Endometrium (tissue), 2 donors: ENCODE results near the gene NFAT5.
"Not testable (repeated sequence)": the region's sequence is repeated elsewhere in the genome, so short reads cannot be mapped to it uniquely, and the experiment has no call there.

ENCODE experiments used
- FAIRE-seq: peaks from 2 replicates; lab custom pipeline; 2012; peaks lifted over from hg19 to GRCh38; lab: Jason Lieb, UNC
- donor health status: control.
- donor health status: control.

Gene NFAT5

DNA sequence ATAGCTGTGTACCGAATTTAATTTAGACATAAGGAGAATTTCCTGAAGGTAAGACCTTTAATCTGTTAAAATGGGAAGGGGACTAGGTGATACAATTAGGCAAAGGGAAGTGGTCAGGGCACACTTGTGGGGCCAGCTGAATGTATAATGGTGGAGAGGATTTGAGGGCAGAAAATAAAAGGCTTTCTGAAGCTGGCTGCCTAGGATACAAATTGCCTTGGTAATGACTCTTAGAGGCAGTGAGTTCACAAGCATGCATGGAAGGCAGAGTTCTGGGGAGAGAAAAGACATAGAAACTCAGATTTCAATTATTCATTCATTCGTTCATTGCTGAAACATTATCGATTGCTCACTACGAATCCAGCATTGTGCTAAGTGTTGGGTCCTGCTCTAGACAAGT lies 12.4 kb upstream of the NFAT5 start:
- FAIRE-seq, result no peak

- no peak for FAIRE-seq
Observed at GRCh38 chr16:69554495-69554894, 11.3 kb upstream of the NFAT5 start.

GRCh38 chr16:69555437-69555836 lies 10.3 kb upstream of the NFAT5 start:
- no peak for FAIRE-seq

DNA sequence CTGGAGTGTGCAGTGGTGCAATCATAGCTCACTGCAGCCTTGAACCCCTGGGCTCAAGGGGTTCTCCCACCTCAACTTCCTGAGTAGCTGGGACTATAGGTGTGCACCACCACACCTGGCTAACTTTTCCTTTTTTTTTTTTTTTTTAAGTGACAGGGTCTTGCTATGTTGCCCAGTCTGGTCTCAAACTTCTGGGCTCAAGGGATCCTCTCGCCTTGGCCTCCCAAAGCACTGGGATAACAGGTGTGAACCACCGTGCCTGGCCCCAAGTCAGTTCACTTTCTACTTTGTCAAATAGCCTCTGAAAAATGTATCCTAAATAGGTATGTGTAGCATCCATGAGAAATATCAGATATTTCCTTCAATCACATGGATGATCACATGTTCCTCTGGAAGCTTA lies 9.9 kb upstream of the NFAT5 start:
- FAIRE-seq, result no peak

DNA sequence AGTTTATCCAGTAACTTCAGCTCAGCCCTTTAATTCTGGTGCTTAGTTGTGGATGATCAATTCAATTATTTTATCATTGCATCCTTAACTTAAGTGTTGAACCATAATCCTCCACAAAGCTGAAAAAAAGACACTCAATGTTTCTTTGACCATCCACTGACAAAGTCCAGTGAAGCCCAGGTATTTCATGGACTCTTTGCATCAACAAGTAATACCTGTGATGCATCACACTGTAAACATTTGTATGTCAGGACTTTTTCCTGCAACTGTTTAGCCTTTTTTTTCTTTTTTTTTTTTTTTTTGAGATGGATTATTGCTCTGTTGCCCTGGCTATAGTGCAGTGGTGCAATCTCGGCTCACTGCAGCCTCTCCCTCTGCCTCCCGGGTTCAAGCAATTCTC lies 6.6 kb upstream of the NFAT5 start:
- FAIRE-seq, result no peak

DNA sequence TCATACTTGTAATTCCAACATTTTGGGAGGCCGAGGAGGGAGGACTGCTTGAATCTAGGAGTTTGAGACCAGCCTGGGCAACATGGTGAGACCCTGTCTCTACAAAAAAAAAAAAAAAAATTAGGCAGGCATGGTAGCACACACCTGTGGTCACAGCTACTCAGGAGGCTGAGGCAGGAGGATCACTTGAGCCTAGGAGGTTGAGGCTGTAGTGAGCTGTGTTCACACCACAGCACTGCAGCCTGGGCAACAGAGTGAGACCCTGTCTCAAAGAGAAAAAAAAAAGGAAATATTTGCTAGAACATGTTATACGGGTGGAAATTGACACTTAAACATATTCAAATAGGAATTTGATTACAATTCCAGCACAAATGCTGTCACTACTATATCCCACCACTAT lies 4.4 kb upstream of the NFAT5 start:
- FAIRE-seq, result not testable (repeated sequence)

- no peak for FAIRE-seq
Observed at GRCh38 chr16:69561901-69562300, 3.9 kb upstream of the NFAT5 start.

DNA sequence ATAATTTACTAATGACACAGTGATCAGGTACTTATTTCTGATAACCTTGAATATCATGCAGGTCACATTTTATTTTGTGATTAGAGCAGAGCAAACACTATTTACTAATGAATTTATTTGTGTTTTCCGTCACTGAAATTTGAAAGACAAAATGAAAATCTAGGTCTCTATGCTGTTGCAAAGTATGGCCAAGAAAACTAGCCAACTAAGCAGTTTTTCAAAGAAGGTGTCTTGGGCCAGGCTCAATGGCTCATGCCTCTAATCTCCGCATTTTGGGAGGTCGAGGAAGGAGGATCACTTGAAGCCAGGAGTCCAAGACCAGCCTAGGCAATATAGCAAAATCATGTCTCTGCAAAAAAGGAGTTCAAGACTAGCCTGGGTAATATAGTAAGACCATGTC lies 3.0 kb upstream of the NFAT5 start:
- no peak for FAIRE-seq

- no peak for FAIRE-seq
Observed at GRCh38 chr16:69563605-69564580, 1.9 kb upstream of the NFAT5 start.

DNA sequence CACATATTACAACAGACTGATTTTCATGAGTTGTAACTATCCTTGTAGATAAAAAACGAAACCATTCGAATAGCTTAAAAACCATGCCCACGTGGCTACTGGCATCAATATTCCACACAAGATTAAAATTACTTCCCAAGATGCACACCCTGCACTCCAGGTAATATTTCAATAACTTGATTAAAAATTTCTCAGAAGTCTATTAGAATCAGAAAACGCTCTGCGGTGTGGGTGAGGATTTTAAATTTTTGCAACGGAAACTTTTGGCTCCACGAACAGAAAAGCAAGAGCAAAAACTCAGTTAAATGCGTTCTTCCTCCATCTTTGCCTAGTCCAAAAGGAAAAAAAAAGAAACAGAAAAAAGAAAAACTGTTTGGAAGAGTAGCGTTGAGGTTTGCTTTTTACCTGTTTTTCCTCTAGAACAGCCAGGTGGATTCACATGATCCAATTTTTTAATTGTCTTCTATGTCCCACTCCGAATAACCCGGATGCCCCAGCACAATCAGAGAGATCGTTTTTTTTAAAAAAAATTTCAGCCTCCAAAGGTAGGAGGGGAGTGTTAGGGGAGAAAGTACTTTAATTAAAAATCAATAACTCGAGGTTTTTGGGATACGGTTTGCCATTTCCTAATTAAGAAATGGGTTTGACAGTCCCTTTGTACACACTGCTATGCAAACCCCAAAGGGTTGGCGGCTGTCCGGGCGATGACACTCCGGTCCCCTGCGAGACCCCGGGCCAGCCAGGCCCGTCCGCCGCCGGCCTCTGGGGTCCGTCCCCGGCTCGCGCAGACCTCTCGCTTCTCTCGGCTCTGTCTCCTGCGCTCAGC lies 708 bp upstream of the NFAT5 start:
- no peak for FAIRE-seq

GRCh38 chr16:69566240-69566980 lies 644 bp downstream of the NFAT5 start:
- no peak for FAIRE-seq

DNA sequence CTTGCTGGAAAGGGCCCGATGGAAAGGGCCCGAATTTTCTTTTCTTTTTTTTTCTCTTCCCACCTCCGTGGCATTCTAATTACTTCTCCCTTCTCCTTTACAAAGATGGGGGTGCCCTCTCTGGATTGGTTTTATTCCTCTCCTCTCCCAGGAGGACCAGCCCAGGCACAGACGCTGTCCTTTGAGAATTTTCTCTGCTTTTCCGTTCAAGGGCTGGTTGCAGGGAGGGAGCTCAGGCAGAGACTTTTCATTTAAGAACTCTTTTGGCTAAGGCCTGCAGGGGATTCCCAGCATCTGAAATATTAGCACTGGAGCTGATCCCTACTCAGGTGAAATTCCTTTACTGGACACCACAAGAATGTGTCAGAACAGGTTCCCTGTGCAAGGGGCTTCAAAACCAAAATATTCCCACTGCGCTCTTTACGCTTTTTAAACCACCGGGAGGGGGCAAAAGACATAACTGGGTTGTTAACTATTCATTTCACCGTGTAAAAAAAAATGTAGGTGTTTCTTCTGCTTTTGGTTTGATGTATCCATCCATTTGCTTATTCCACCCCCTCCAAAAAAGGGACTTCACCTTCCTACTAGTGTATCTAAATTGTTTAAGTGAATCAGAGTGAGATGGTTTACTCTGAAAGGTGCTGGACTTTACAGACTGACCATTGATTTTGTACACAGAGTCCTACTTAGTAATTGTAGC lies 1.4 kb downstream of the NFAT5 start:
- no peak for FAIRE-seq

- FAIRE-seq, result no peak
Observed at GRCh38 chr16:69568676-69569075, 2.9 kb downstream of the NFAT5 start.

GRCh38 chr16:69578771-69579170 lies 13.0 kb downstream of the NFAT5 start:
- FAIRE-seq, result not testable (repeated sequence)

DNA sequence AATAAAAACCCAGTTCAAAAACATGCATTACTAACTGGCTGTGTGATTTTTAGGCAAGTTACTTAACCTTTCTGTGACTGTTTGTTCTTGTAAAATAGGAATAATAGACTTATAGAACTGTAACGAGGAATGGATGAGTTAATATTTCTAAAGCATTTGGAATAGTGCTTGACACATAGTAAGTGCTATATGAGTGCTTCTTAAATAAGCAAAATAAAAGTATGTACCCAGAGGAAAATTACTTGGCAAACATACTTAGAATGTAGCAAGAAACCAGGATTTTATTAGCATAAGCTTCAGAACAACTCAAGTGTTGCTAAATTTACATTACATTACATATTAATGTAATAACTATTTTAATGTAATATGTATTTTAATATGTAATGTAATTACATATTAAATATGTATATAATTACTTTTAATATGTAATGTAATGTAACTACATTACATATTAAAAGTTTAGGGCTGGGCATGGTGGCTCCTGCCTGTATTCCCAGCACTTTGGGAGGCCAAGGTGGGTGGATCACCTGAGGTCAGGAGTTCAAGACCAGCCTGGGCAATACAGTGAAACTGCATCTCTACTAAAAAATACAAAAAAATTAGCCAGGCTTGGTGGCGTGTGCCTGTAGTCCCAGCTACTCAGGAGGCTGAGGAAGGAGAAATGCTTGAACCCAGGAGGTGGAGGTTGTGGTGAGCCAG lies 14.2 kb downstream of the NFAT5 start:
- no peak for FAIRE-seq

GRCh38 chr16:69581297-69581696 lies 15.5 kb downstream of the NFAT5 start:
- no peak for FAIRE-seq

DNA sequence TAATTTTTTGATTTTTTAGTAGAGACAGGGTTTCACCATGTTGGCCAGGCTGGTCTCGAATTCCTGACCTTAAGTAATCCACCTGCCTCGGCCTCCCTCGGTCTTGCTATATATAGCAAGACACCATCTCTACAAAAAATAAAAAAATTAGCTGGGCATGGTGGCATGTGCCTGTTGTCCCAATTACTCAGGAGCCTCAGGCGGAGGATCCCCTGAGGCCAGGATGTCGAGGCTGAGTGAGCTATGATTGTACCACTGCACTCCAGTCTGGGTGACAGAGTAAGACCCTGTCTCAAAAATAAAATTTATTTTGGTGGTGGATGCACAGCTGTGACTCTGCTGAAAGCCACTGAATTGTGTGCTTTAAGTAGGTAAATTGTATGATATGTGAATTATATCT lies 18.7 kb downstream of the NFAT5 start:
- FAIRE-seq, result not testable (repeated sequence)

DNA sequence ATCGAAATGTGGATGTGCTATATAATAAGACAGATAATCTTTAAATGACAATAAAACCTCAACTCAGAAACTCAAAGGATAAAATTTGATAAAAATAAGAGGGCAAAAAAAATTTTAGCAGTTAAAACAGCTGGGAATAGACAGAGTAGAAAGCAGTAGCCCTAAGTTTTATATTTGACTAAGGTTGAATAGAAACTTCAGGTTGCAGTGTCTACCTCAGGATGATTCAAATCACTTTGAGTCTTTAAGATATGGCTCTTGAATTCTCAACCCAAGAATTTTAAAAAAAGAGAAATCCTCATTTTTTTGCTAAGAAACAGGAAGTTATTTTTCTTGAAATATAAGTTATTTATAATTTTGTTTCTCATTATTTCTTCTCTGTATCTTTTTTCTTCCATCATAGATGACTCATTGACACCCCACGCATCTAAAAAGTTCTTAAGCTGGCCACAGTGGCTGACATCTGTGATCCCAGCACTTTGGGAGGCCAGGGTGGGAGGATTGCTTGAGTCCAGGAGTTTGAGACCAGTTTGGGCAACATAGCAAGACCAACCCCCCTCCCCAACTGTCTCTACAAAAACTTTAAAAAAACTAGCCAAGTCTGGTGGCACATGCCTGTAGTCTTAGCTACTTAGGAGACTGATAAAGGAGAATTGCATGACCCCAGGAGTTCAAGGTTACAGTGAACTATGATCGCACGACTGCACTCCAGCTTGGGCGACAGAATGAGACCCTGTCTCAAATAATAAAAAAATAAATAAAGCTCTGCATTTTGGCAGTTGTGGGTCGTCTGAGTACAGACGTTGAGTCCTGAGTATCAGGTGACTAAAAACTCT lies 23.9 kb downstream of the NFAT5 start:
- FAIRE-seq, result no peak

GRCh38 chr16:69590590-69590989 lies 24.8 kb downstream of the NFAT5 start:
- FAIRE-seq, result no peak

DNA sequence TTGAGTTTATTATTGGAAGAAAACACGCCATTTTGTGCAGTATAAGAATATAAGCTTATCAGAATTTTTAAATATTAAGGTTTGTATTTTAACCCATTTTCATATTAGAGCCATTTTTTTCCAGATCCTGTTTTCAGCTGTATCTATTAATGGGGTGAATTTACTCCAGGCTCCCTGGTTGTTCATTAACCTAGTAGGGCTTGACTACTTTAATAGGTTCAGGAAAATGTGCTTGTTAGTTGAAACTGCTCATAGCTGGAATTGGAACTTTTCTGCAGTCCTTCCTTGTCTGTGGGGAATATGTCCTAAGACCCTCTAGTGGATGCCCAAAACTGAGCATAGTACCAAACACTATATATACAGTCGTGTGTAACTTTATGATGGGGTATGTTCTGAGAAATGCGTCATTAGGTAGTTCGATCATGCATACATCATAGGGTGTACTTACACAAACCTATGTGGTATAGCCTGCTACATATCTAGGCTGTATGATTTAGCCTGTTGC lies 28.0 kb downstream of the NFAT5 start:
- FAIRE-seq, result no peak
